ENCODE results near the gene FOSL2.

DNA sequence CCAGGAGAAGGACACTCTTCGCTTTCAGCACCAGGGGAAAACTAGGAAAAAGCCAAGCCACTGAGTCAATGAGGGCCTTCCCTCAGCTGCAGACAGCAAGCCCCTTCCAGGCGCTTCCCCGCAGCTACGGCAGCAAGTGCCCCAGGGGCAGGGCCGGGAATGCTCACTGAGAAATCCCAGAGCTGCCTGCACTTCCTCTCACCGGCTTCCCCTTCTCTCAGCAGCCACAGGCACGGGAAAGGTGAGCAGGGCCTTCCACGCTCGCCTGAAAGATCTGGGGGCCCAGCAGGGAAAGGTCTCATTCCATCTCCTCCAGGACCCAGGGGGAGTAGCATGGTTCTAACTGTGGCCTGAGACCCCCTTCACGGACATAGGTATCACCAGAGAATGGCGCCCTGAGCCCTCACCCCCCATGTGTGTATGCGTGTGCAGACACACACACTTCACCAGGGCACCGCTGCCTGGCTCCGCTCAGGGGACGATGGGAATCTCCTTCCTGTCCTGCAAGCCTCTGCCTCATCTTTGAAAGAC is 29.6 kb upstream of the FOSL2 start:
- TF ChIP-seq, protein P1, sequence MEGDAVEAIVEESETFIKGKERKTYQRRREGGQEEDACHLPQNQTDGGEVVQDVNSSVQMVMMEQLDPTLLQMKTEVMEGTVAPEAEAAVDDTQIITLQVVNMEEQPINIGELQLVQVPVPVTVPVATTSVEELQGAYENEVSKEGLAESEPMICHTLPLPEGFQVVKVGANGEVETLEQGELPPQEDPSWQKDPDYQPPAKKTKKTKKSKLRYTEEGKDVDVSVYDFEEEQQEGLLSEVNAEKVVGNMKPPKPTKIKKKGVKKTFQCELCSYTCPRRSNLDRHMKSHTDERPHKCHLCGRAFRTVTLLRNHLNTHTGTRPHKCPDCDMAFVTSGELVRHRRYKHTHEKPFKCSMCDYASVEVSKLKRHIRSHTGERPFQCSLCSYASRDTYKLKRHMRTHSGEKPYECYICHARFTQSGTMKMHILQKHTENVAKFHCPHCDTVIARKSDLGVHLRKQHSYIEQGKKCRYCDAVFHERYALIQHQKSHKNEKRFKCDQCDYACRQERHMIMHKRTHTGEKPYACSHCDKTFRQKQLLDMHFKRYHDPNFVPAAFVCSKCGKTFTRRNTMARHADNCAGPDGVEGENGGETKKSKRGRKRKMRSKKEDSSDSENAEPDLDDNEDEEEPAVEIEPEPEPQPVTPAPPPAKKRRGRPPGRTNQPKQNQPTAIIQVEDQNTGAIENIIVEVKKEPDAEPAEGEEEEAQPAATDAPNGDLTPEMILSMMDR (IDR thresholded peaks at IDR 0.05) = no peak
- no peak for TF ChIP-seq POLR2A (IDR thresholded peaks at IDR 0.05)

Measured in Peyer's patch (tissue), 4 donors.